ENCODE measurements around the gene TNFRSF19.
"Not testable (repeated sequence)": the region's sequence is repeated elsewhere in the genome, so short reads cannot be mapped to it uniquely, and the experiment has no call there.

TNFRSF19 gene

GRCh38 chr13:23673867-23674605 lies 103.8 kb downstream of the TNFRSF19 start:
- peaks cover 22% of the 10 kb centered on the region for H3K27me3 Mint-ChIP-seq (ENCODE audit: low read depth)
- no peaks in the 10 kb centered on the region for H3K9me3 Mint-ChIP-seq
- DNase-seq (ENCODE audit: low spot score): no peak
- H3K36me3 Mint-ChIP-seq (ENCODE audit: low read depth): no peaks in the 10 kb centered on the region
- no peak overlapping the region for H3K27ac Mint-ChIP-seq
- no peak overlapping the region for H3K4me3 Mint-ChIP-seq
- peaks cover 6% of the 10 kb centered on the region for H3K4me1 Mint-ChIP-seq (ENCODE audit: low read depth)

DNA sequence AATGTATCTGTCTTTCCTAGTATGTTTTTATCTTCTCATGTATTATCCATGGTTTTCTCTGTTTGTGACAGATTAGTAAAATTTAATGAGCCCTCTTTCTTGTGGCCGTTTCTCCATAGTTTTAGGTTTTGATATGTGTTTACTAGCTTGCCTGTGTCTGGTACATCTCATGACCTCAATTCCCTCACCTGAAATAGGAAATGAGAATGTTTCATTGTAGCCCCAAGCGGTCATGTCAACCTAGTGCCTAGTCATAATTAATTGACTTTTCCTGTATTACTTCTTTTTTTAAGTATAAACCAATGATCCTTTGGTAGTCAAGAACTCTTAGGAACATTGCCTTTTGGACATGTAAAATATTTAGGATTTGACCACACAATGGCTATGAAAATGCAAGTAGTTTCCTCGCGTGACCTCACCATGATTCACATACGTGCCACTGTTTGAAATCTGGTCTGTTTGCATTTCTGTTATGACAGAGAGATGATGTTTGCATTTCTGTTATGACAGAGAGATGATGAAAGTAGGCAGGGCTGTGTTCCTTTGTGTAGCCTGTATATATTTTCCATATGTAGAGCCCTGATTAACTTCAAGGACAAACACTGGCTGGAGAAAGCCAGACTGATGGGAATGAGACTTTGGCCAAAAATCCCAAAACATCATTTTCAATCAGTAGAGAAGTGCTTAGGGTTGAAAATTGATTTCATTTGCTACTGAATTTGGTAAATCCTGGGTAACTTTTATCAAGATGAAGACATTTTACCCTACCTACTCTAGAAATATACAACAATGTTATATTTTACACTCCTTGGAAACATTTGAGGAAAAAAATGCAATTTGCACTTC lies 104.8 kb downstream of the TNFRSF19 start:
- Mint-ChIP-seq H3K9me3 (no peaks in the 10 kb centered on the region), H3K4me3 (no peak overlapping the region), H3K4me1 (ENCODE audit: low read depth) (peaks cover 13% of the 10 kb centered on the region), H3K27ac (no peak overlapping the region), H3K36me3 (ENCODE audit: low read depth) (no peaks in the 10 kb centered on the region), H3K27me3 (ENCODE audit: low read depth) (peaks cover 17% of the 10 kb centered on the region)
- DNase-seq (ENCODE audit: low spot score): no peak

GRCh38 chr13:23677679-23678288 lies 107.6 kb downstream of the TNFRSF19 start:
- not testable (repeated sequence) for DNase-seq (ENCODE audit: low spot score); H3K36me3 Mint-ChIP-seq (ENCODE audit: low read depth); H3K4me3 Mint-ChIP-seq; H3K27me3 Mint-ChIP-seq (ENCODE audit: low read depth); H3K9me3 Mint-ChIP-seq; H3K27ac Mint-ChIP-seq
- H3K4me1 Mint-ChIP-seq (ENCODE audit: low read depth): peaks cover 13% of the 10 kb centered on the region

GRCh38 chr13:23678795-23679194 lies 108.6 kb downstream of the TNFRSF19 start:
- DNase-seq (ENCODE audit: low spot score): no peak
- peaks cover 8% of the 10 kb centered on the region for H3K9me3 Mint-ChIP-seq
- H3K4me3 Mint-ChIP-seq: no peak overlapping the region
- H3K27me3 Mint-ChIP-seq (ENCODE audit: low read depth): peaks cover 6% of the 10 kb centered on the region
- peaks cover 13% of the 10 kb centered on the region for H3K4me1 Mint-ChIP-seq (ENCODE audit: low read depth)
- H3K36me3 Mint-ChIP-seq (ENCODE audit: low read depth): peaks cover 1% of the 10 kb centered on the region
- H3K27ac Mint-ChIP-seq: peak overlapping the region; percentile 33

DNA sequence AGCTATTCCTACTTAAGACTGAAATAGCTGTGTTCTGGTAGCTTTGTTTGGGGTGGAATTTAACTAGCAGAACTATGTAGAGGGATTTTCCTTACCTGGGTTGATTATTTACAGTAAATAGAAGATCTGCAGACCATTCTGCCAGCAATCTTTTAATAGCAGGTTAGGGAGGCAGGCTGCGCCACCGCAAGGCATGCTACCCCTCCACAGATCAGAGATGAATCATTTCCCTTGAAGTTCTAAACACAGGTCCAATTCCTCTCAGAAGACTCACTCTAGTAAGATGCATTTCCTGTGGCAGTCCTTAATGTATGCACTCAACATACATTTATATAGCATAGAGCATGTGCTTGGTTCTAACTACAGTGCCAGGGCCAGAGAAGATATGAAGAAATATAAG lies 109.0 kb downstream of the TNFRSF19 start:
- H3K4me1 Mint-ChIP-seq (ENCODE audit: low read depth): peaks cover 13% of the 10 kb centered on the region
- H3K9me3 Mint-ChIP-seq: peaks cover 10% of the 10 kb centered on the region
- H3K27ac Mint-ChIP-seq: peak overlapping the region; percentile 33
- DNase-seq (ENCODE audit: low spot score): no peak
- H3K36me3 Mint-ChIP-seq (ENCODE audit: low read depth): peaks cover 2% of the 10 kb centered on the region
- H3K4me3 Mint-ChIP-seq: peak overlapping the region; percentile 39
- peaks cover 4% of the 10 kb centered on the region for H3K27me3 Mint-ChIP-seq (ENCODE audit: low read depth)

DNA sequence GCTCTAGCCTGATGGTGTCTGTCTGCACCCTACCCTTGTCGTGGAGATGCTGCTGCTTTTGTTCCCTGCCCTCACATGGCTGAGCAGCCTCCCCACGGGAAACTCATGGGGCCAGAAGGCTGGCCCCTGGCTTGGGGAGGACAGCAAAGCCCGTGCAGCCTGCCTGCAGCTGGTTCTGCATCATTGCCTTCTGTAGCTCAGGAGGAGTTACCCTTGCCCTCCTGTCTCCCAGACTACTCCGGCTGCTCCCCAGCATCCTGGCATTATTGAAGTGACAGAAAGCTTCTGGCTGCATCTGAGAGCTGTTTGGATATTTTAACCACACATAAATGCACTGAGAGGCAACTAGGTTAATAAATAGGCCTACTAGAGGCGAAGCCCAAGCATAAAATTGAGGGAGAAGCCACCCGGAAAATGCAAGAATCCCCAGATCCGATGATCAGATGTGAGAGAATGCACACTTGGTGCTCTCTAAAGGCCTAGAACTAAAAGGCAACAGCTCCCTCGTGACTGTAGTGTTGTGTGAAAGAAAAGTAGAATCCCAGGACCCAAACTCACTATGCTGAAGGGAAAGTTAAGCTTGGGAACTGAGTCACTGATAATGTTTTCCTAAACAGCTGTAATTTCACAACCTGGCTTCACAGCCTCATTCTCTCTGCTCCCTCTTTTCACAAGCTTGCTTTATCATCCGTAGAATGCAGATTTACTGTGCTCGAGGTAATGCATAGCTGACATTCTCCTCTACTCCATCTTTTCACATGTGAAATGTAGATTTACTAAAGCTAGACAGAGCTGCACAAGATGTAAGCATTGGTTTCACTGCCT lies 110.8 kb downstream of the TNFRSF19 start:
- Mint-ChIP-seq H3K4me3 (no peak overlapping the region), H3K27me3 (ENCODE audit: low read depth) (no peaks in the 10 kb centered on the region), H3K27ac (no peak overlapping the region)

GRCh38 chr13:23683084-23683483 lies 112.9 kb downstream of the TNFRSF19 start:
- Mint-ChIP-seq H3K4me1 (ENCODE audit: low read depth) (peaks cover 12% of the 10 kb centered on the region), H3K27ac (no peak overlapping the region), H3K9me3 (peaks cover 27% of the 10 kb centered on the region), H3K4me3 (no peak overlapping the region), H3K27me3 (ENCODE audit: low read depth) (peaks cover 2% of the 10 kb centered on the region), H3K36me3 (ENCODE audit: low read depth) (peaks cover 2% of the 10 kb centered on the region)
- no peak for DNase-seq (ENCODE audit: low spot score)

More for the DNA sequence above, 110.8 kb downstream of the TNFRSF19 start:
- no peak for DNase-seq (ENCODE audit: low spot score)
- Mint-ChIP-seq H3K9me3 (peaks cover 21% of the 10 kb centered on the region), H3K4me1 (ENCODE audit: low read depth) (peaks cover 12% of the 10 kb centered on the region), H3K36me3 (ENCODE audit: low read depth) (peaks cover 2% of the 10 kb centered on the region)

DNA sequence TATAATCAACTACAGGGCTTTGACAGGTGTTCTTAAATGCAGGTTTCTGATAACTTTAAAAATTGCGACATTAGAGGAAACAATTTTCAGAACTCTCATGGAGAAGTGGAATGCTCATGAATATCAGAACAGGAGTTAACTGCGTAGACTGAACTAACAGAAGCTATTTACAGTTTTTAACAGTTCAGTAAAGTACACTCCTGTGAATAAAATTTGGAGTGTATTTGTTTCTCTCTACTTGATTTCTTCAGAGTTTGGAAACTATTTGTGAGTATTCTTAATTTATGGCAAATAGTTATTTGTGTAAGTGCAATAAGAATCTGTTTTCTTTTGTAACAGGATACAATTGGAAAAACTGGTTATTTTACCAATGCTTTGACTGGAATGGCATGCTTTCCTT lies 114.4 kb downstream of the TNFRSF19 start:
- no peak overlapping the region for H3K4me3 Mint-ChIP-seq
- H3K4me1 Mint-ChIP-seq (ENCODE audit: low read depth): peaks cover under 1% of the 10 kb centered on the region
- peaks cover 2% of the 10 kb centered on the region for H3K36me3 Mint-ChIP-seq (ENCODE audit: low read depth)
- peaks cover 2% of the 10 kb centered on the region for H3K27me3 Mint-ChIP-seq (ENCODE audit: low read depth)
- H3K9me3 Mint-ChIP-seq: peaks cover 27% of the 10 kb centered on the region
- H3K27ac Mint-ChIP-seq: no peak overlapping the region
- no peak for DNase-seq (ENCODE audit: low spot score)

GRCh38 chr13:23685416-23685815 lies 115.2 kb downstream of the TNFRSF19 start:
- peaks cover 2% of the 10 kb centered on the region for H3K27me3 Mint-ChIP-seq (ENCODE audit: low read depth)
- H3K36me3 Mint-ChIP-seq (ENCODE audit: low read depth): peaks cover 2% of the 10 kb centered on the region

GRCh38 chr13:23686948-23687347 lies 116.7 kb downstream of the TNFRSF19 start:
- Mint-ChIP-seq H3K27ac (no peak overlapping the region), H3K4me1 (ENCODE audit: low read depth) (no peaks in the 10 kb centered on the region), H3K27me3 (ENCODE audit: low read depth) (peaks cover 2% of the 10 kb centered on the region), H3K9me3 (peaks cover 27% of the 10 kb centered on the region), H3K36me3 (ENCODE audit: low read depth) (peaks cover 2% of the 10 kb centered on the region), H3K4me3 (no peak overlapping the region)
- no peak for DNase-seq (ENCODE audit: low spot score)

More at GRCh38 chr13:23685416-23685815, 115.2 kb downstream of the TNFRSF19 start:
- peaks cover 27% of the 10 kb centered on the region for H3K9me3 Mint-ChIP-seq
- no peak overlapping the region for H3K4me3 Mint-ChIP-seq
- H3K4me1 Mint-ChIP-seq (ENCODE audit: low read depth): no peaks in the 10 kb centered on the region
- DNase-seq (ENCODE audit: low spot score): no peak
- H3K27ac Mint-ChIP-seq: no peak overlapping the region

DNA sequence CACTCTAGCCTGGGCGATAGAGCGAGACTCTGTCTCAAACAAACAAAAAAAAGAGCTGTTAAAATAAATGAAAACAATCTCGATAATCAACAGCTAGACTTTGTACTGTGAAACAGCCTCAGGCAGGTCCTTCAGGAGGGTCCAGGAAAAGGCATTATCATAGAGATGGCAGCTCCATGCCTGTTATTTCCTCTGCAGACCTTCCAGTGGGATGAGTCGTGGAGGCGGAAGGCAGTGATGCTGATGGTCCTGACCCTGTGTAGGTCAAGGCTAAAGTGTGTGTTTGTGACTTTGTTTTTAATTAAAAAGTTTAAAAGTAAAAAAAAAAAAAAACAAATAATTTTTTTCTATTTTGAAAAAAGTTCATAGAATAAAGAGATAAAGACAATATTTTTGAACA lies 117.4 kb downstream of the TNFRSF19 start:
- no peak for DNase-seq (ENCODE audit: low spot score)
- peaks cover 2% of the 10 kb centered on the region for H3K36me3 Mint-ChIP-seq (ENCODE audit: low read depth)
- no peak overlapping the region for H3K27ac Mint-ChIP-seq
- H3K4me1 Mint-ChIP-seq (ENCODE audit: low read depth): no peaks in the 10 kb centered on the region
- peaks cover 4% of the 10 kb centered on the region for H3K27me3 Mint-ChIP-seq (ENCODE audit: low read depth)
- H3K4me3 Mint-ChIP-seq: no peak overlapping the region
- H3K9me3 Mint-ChIP-seq: peaks cover 27% of the 10 kb centered on the region

GRCh38 chr13:23688336-23688735 lies 118.1 kb downstream of the TNFRSF19 start:
- no peaks in the 10 kb centered on the region for H3K4me1 Mint-ChIP-seq (ENCODE audit: low read depth)
- H3K27me3 Mint-ChIP-seq (ENCODE audit: low read depth): peaks cover 7% of the 10 kb centered on the region
- peaks cover 22% of the 10 kb centered on the region for H3K9me3 Mint-ChIP-seq
- no peak overlapping the region for H3K27ac Mint-ChIP-seq
- DNase-seq (ENCODE audit: low spot score): no peak
- H3K4me3 Mint-ChIP-seq: no peak overlapping the region
- H3K36me3 Mint-ChIP-seq (ENCODE audit: low read depth): peaks cover 2% of the 10 kb centered on the region

DNA sequence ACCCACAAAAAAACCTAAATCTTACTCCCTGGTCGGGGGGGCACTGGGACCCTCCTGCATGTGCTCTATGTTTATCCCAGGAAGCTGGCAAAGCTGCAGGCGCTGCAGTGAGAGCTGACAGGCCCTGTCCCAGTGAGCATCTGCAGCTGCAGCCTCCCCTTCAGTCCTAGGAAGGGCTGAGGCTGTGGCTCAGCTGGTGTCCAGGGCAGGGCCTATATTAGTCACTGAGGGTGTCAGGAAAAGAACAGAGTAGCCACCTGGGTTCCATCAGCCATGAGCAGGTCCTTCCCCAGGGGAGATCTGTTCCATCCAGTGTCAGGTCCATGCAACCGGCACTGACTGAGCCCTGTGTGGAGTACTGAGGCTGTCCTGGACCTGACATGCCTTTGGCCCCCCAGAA lies 120.5 kb downstream of the TNFRSF19 start:
- Mint-ChIP-seq H3K27me3 (ENCODE audit: low read depth) (peaks cover 7% of the 10 kb centered on the region), H3K36me3 (ENCODE audit: low read depth) (no peaks in the 10 kb centered on the region), H3K27ac (no peak overlapping the region), H3K4me3 (no peak overlapping the region), H3K9me3 (peaks cover 10% of the 10 kb centered on the region), H3K4me1 (ENCODE audit: low read depth) (peaks cover under 1% of the 10 kb centered on the region)
- DNase-seq (ENCODE audit: low spot score): no peak

All from T-helper 2 cell treated with Interferon-gamma antibody and Interleukin-4, amounts not matched to agents 5 μg/mL and 100 μg/mL, for 36 hours (primary cell).